ENCODE results near the gene MAPKAPK2.

MAPKAPK2 gene

DNA sequence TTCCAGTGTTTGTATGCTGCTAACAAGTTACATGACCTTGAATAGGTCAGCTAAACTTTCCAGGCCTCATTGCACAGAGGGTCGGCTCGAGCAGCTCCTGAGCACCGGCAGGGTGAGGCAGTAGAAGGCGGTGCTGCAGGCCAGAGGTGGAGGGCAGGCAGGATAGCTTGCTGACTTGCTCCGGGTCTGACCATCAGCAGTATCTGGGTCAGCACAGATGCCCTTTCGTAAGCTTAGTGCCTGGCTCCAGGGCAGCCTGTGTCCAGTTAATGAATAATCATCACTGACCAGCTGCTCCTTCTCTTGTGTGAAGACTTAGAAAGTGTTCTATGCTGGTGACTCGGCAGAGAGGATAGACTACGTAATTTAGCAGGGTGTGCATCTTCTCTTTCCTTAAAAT lies 6.9 kb downstream of the MAPKAPK2 start:
- ChIA-PET POLR2A (interaction anchor here (0.6 kb wide), 1 partner anchor 46 kb away, joined by 4 read pairs; no protein-coding TSS in a partner anchor), CTCF (interaction anchor here (0.8 to 9.7 kb wide), 12 partner anchors 9 to 225 kb away, joined by 3 to 88 read pairs (median 5); no protein-coding TSS in a partner anchor)
- no peak for DNase-seq (ENCODE audit: extremely low spot score)
- TF ChIP-seq, protein P1, sequence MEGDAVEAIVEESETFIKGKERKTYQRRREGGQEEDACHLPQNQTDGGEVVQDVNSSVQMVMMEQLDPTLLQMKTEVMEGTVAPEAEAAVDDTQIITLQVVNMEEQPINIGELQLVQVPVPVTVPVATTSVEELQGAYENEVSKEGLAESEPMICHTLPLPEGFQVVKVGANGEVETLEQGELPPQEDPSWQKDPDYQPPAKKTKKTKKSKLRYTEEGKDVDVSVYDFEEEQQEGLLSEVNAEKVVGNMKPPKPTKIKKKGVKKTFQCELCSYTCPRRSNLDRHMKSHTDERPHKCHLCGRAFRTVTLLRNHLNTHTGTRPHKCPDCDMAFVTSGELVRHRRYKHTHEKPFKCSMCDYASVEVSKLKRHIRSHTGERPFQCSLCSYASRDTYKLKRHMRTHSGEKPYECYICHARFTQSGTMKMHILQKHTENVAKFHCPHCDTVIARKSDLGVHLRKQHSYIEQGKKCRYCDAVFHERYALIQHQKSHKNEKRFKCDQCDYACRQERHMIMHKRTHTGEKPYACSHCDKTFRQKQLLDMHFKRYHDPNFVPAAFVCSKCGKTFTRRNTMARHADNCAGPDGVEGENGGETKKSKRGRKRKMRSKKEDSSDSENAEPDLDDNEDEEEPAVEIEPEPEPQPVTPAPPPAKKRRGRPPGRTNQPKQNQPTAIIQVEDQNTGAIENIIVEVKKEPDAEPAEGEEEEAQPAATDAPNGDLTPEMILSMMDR (IDR thresholded peaks at IDR 0.05; ENCODE audit: control extremely low read depth, extremely low read depth, low read depth, missing control alignments) = no peak

DNA sequence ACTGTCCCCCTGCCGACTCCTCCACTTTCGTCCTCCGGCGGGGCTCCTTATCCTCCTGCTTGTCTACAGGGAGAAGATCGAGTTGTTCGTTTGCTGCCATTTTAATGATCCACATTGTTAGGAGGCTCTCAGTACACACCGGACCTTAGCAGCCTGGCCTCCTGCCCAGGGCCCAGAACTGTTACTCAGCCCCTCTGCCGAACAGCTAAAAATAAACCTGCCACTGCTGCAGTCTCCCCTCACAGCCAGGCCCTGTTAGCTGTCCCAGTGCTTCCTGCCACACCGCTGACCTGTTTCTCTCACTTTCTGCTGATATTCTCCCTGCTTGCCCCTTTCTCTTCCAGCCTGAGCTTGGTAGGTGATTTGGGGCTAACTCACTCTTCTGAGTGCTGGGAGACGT lies 8.3 kb downstream of the MAPKAPK2 start:
- TF ChIP-seq, protein P1 (IDR thresholded peaks at IDR 0.05; ENCODE audit: control extremely low read depth, extremely low read depth, low read depth, missing control alignments) = no peak
- ChIA-PET POLR2A (interaction anchor here (1.4 kb wide), 1 partner anchor 58 kb away, joined by 3 read pairs; the partner anchor contains the start of gene DYRK3), CTCF (interaction anchor here (0.7 to 9.7 kb wide), 12 partner anchors 11 to 289 kb away, joined by 3 to 88 read pairs (median 6); no protein-coding TSS in a partner anchor)
- DNase-seq (ENCODE audit: extremely low spot score) = no peak

DNA sequence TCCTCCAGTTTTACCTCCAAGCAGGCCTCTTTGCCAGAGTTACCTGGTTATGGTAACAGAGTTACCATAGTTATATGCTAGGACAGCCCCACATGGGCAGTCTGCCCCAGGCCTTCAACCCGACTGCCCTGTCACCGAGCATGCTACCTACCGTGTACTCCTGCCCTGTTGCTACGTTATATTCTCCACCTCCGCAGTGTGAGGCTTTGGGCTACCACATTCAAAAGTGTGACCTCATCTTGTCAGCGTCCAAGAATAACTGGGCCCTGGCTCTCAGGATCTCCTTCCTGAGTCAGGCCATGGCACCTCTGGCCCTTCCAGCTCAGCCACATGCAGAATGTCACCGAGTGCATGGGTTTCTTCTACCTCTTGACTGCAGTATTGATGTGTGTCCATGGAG lies 8.9 kb downstream of the MAPKAPK2 start:
- TF ChIP-seq, protein P1 (IDR thresholded peaks at IDR 0.05; ENCODE audit: control extremely low read depth, extremely low read depth, low read depth, missing control alignments) = no peak
- CTCF ChIA-PET = interaction anchor here (0.8 to 9.7 kb wide), 10 partner anchors 10 to 287 kb away, joined by 3 to 88 read pairs (median 8); no protein-coding TSS in a partner anchor
- POLR2A ChIA-PET = interaction anchor here (1.4 kb wide), 1 partner anchor 58 kb away, joined by 3 read pairs; the partner anchor contains the start of gene DYRK3
- no peak for DNase-seq (ENCODE audit: extremely low spot score)

DNA sequence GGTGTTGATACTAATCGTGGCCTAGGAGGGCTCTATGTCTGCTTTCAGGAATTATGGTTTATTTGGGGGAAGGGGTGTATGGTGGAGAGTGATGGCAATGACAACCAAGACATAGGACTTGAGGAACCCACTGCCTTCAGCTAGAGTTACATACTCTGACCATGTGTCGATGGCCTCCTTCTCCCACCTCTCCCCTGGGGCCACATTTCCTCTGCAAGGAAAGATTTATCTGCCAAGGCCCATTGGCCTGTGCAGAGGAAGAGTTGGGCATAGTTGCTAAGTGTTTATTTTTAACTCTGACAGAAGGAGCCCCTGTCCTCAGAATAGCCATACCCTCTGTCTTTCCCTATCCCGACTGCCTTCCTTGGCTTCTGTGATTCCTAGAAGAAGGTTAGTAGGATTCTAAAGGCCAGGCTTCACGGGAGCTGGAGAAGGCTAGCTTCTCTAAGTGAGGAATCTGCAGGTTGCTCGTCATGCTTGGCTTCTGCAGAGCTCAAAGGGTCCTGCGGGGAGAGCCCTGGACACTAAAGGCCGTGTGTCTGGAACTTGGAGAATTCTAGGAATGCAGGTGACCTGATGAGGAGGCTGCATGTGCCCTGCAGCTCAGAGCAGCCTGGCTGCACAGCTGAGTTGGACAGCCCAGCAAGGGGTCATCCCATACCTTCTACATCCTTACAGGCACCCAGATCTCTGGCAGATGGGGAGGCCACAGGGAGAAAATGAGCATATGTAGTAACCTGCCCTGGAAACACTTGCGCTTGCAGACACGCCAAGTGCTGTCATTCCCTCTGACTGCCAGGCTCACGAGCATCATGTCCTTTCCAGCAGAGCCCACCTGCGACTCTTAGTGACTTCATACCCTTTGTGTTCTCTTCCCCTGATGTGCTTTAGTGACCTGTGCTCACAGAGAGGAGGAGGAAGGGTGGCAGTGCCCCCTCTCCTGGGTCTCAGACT lies 9.7 kb downstream of the MAPKAPK2 start:
- no peak for DNase-seq (ENCODE audit: extremely low spot score)
- TF ChIP-seq, protein P1 (IDR thresholded peaks at IDR 0.05; ENCODE audit: control extremely low read depth, extremely low read depth, low read depth, missing control alignments) = no peak
- ChIA-PET POLR2A (no interaction called here), CTCF (interaction anchor here (0.8 to 9.7 kb wide), 9 partner anchors 10 to 287 kb away, joined by 3 to 88 read pairs (median 7); no protein-coding TSS in a partner anchor)

DNA sequence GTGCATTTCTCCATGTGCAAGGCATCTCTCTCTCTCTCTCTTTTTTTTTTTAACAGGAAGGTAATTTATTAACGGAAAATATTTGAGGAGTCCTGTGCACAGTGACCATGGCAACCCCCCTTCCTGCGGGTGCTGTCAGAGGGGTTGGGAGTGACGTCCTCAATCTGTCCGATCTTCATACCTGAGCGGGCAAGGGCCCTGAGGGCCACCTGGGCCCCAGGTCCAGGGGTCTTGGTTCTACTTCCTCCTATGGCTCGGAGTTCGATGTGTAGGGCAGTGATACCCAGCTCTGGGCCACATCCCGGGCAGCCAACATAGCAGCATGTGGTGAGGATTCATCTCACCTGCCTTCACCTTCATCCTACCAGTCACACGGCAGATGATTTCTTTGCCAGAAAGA lies 11.0 kb downstream of the MAPKAPK2 start:
- ChIA-PET POLR2A (interaction anchor here (0.6 kb wide), 1 partner anchor 66 kb away, joined by 6 read pairs; no protein-coding TSS in a partner anchor), CTCF (interaction anchor here (0.6 to 9.7 kb wide), 4 partner anchors 8 to 342 kb away, joined by 3 to 88 read pairs (median 4); no protein-coding TSS in a partner anchor)
- DNase-seq (ENCODE audit: extremely low spot score) = no peak
- TF ChIP-seq, protein P1 (IDR thresholded peaks at IDR 0.05; ENCODE audit: control extremely low read depth, extremely low read depth, low read depth, missing control alignments) = no peak

DNA sequence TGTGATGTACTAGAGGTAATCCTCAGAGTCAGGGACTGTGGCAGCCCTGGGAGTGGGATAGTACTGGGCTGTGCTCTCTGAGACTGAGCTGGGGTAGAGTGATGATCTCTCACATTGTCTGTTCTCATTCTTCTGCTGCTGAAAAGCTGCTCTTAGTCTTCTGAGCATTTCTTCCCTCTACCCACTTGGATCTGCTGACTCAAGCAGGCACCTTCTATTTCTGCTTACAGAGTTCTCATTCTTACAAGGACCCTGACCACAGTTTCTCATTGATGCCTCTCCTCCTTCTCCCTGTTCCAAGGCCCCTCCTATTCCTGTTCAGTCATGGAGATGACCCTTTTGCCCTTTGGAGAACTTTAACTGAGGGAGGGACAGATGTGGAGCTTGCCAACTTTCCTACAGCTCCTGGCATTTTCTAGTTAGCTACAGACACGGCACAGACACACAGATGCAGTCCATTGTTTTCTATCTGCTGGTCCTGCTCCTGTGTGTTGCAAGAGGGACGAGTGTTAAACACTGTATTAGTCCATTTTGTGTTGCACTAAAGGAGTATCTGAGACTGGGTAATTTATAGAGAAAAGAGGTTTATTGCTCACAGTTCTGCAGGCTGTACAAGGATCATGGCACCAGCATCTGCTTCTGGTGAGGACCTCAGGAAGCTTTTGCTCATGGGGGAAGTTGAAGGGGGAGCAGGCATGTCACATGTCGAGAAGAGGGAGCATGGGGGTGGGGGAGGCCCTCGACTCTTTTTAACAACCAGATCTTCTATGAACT lies 12.3 kb downstream of the MAPKAPK2 start:
- POLR2A ChIA-PET = no interaction called here
- CTCF ChIA-PET = interaction anchor here (0.8 to 2.3 kb wide), 5 partner anchors 8 to 38 kb away, joined by 3 to 11 read pairs (median 4); no protein-coding TSS in a partner anchor
- DNase-seq (ENCODE audit: extremely low spot score) = no peak
- TF ChIP-seq, protein P1 (IDR thresholded peaks at IDR 0.05; ENCODE audit: control extremely low read depth, extremely low read depth, low read depth, missing control alignments) = no peak
